Measurements from ENCODE around the gene DGKK.

DGKK gene

DNA sequence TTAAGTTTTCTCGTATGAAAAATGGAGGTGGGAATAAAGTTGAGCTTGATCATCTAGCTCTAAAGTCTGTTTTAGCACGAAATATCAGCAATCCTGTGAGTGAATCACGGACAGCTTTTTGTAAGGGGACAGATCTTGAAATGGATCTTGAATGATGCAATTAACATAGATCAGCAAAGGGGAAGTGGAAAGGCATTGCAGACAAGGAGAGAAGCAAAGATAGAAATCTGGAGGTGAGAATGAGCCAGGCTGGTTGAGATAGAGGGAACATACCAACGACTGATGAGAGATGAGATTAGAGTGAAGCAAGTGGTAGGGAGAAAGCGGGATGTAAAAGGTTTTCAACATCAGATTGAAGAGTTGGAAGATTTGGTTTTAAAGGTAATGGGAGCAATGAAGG, 4.6 kb upstream of the DGKK start:
- H3K4me3 ChIP-seq (ENCODE audit: low read depth, low read length), result no peak overlapping the region
- TF ChIP-seq, protein P1, sequence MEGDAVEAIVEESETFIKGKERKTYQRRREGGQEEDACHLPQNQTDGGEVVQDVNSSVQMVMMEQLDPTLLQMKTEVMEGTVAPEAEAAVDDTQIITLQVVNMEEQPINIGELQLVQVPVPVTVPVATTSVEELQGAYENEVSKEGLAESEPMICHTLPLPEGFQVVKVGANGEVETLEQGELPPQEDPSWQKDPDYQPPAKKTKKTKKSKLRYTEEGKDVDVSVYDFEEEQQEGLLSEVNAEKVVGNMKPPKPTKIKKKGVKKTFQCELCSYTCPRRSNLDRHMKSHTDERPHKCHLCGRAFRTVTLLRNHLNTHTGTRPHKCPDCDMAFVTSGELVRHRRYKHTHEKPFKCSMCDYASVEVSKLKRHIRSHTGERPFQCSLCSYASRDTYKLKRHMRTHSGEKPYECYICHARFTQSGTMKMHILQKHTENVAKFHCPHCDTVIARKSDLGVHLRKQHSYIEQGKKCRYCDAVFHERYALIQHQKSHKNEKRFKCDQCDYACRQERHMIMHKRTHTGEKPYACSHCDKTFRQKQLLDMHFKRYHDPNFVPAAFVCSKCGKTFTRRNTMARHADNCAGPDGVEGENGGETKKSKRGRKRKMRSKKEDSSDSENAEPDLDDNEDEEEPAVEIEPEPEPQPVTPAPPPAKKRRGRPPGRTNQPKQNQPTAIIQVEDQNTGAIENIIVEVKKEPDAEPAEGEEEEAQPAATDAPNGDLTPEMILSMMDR (IDR thresholded peaks at IDR 0.05; ENCODE audit: low read depth, low read length), result no peak

DNA sequence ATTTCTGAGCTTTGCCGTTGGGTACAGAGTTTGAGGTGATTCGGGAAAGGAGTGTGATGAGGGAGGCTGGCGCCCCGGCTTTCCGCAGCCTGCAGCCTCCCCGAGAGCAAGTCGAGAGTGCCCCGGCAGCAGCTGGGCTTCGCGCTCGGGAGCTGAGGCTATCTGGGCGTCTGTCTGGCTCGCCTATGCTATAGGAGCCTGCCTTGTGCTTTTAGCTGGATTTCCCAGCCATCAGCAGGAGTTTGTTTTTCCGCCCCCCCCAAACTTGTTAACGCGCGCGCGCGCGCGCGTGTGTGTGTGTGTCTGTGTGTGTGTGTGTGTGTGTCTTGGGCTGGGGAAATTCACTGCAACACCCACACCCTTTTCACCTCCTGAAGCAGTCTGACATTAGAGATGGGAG, 765 bp upstream of the DGKK start:
- TF ChIP-seq, protein P1 (IDR thresholded peaks at IDR 0.05; ENCODE audit: low read depth, low read length), result no peak
- no peak overlapping the region for H3K4me3 ChIP-seq (ENCODE audit: low read depth, low read length)

DNA sequence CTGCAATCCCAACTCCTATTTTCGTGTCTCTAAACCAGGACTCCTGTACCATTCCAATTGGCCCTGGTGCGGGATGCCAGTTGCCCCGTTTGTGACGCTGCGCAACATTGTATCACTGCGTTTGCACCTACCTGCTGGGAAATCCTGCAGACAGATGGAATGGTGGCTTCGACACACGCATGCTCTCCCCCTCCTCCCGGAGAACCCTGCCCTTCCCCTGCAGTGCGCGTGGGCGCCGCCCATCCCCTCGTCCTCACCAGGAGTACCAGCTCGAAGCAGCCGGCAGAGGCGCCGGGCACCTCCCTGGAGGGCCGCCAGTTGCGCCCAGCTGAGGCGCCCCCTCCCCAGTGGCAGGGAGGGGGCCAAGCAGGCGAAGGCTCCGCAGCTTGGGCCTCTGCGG, 1.4 kb downstream of the DGKK start:
- TF ChIP-seq, protein P1 (IDR thresholded peaks at IDR 0.05; ENCODE audit: low read depth, low read length), result no peak
- no peak overlapping the region for H3K4me3 ChIP-seq (ENCODE audit: low read depth, low read length)

DNA sequence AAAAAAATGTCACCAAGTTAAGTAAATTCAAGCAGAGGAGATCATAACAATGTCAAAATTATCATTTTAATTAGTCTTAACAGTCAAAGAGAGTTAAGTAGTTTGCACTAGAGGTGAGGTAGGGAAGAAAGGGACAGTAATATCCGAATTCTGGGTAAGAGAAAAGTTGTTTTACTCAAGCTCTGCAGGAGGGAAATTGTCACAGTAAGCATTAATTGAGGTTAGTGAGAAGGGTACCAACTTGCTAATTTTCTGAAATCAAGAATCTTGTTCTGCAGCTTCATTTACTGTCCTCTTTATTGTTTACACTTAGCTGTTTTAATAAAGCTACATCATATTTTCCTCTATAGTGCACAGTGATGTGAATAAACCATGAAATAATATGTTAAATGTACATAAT, 11.0 kb downstream of the DGKK start:
- no peak overlapping the region for H3K4me3 ChIP-seq (ENCODE audit: low read depth, low read length)
- TF ChIP-seq, protein P1 (IDR thresholded peaks at IDR 0.05; ENCODE audit: low read depth, low read length), result no peak

DNA sequence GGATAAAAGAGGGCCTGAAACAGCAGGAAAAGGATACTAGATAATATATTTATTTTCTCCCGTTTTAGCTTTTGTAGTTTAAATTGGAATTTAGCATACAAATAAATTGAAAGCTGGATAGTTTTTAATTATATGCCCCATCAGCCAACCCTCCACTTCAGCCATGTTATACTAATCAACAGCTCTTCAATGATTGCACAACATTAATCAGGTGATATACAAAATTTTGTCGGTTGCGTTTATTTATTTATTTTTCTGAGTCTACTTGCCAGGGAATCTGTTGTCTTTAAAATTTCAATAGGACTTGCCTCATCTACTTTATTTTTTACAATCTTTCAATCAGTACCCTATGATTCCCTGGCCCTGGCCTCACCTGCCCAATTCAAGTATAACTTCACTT, 12.1 kb downstream of the DGKK start:
- no peak overlapping the region for H3K4me3 ChIP-seq (ENCODE audit: low read depth, low read length)
- TF ChIP-seq, protein P1 (IDR thresholded peaks at IDR 0.05; ENCODE audit: low read depth, low read length), result no peak

DNA sequence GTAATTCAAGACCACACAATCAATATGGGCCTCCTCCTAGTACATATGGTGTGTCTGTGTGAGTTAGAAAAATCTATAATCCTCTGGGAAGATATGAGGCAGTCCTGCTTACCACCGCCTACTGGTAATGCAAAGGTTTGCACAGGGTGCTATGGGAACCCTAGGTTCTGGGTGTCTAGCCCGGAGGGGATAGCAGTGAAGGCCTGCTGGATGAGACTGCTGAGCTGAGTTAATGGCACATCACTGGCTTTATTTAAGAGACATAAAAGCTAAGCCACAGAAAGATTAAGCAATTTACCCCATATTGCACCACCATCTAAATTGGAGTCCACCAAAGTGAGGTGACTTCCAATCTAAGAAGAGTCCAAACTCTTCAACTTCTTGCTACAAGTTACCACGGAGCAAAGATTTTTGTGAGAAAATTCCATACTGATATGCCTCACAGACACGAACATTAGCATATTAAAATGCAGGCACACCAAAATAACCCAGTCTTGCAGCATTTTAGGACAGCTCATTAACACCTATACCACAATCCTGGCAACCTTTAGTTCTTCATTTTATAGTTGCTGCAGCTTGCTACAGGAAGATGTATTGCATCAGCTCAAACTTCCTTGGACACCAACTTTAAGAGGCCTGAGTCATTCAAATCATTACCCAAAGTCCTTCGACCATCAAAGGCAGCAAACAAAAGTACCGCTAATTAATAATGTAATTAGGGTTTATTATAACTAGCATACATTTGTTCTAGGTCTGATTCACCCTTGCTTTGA, 13.7 kb downstream of the DGKK start:
- TF ChIP-seq, protein P1 (IDR thresholded peaks at IDR 0.05; ENCODE audit: low read depth, low read length), result no peak
- H3K4me3 ChIP-seq (ENCODE audit: low read depth, low read length), result no peak overlapping the region

DNA sequence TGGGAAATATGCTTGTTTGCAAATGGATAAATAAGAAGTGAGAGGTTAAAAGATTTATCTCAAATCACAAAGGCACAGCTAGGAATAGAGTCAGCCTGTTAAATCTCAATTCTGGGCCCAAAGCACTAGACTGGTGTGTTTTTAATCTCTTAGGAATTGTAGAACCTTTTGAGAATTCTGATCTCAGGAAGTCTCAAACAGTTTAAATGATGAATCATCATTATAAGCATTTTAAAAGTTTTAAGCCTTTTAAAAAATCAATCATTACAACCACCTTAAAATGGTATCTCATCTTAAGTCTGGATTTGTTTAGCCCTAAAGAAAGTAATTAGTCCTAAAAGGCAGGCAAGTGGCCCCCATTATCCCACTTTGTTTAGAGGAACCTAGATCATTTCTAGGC, 17.8 kb downstream of the DGKK start:
- no peak overlapping the region for H3K4me3 ChIP-seq (ENCODE audit: low read depth, low read length)
- TF ChIP-seq, protein P1 (IDR thresholded peaks at IDR 0.05; ENCODE audit: low read depth, low read length), result no peak
